NCI-H2171 (cell line): ENCODE measurements around the gene LCE6A.
A peak's percentile ranks its signal among the peaks of the same experiment; 100 is the strongest.

Experiments used
- DNase-seq: peaks from one replicate; lab custom pipeline; 2025; lab: John Stamatoyannopoulos, UW

The LCE6A gene, protein sequence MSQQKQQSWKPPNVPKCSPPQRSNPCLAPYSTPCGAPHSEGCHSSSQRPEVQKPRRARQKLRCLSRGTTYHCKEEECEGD

DNA sequence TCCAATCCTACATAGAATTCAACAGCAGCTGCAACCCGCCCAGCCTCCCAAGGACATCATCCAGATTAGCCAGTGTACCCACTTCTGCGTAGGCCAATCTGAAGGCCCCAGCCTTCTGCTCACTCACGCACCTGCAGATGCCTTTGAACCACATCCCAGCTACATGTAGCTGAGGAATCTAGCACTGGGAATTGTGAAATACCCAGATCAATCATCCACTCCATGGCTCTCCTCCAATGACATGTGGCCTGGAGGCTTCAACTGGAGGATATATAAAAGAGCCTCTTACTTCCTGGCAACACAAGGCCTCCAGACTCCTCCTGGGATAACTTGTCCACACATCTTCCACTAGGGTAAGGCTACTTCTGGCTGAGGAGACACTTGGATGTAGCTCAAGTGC is at the start of gene LCE6A:
LCE6A (plus strand) TSS at position 301 of the 400 bp plus-strand sequence. CDS start 665 bp downstream, outside the sequence.
- DNase-seq = no peak

DNA sequence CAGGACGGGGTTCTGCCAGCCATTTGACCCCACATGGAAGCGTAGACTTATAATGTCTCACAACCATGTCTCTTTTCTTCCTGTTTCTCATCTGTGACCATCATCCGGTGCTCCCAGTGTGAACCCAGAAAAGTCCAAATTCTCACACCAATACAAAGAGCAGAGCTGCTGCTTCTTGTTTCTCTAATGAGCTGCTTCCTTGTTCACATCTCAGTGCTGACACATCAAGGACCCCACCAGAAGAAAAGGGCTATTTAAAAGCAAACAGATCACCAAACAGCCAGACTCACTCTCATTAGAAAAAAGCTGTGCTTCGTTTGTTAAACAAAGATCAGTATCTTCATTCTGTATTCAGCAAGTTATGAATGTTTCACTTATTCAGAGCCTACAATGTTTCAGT is 47.0 kb upstream of the LCE6A start:
- DNase-seq = no peak

DNA sequence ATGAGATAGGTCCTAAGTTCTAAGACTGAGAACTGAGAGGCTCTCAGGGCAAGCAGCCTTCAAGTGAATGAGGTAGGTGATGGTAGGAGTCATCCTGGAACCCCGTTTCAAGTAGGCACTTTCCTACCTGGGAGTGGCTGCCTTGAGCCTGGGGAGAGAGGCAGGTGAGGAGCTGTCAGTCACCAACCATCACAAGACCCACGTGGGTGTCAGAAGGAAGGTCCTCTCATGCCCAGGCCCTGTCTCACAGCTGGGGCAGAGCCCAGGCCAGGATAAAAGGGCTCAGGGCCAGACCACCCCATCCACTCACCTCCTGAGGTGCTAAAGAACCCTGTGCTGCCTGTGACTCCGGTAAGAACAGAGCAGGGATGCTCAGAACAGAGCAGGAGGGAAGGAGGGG is 46.2 kb upstream of the LCE6A start, which contains the start of gene LCE1D:
LCE1D (plus strand) TSS at position 301 of the 400 bp plus-strand sequence. CDS start 1,074 bp downstream, outside the sequence.
- DNase-seq = no peak

DNA sequence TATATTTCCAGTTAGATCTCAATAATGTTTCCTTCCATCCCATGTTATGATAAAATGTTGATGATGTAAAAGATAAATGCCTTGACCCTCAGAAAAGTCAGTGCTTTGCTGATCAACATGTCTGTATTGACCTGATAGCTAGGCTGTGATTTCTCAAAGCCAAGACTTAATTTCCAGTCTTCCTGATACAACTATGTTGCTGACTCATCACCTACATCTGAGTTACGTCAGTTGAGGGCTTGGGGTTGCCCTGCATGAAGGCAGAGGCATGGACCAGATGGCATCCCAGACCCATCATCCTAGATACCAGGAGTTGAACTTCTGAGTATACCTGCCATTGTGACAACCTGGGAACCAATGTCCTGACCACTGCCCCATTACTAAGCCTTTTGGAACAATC is 41.3 kb upstream of the LCE6A start:
- DNase-seq = no peak

DNA sequence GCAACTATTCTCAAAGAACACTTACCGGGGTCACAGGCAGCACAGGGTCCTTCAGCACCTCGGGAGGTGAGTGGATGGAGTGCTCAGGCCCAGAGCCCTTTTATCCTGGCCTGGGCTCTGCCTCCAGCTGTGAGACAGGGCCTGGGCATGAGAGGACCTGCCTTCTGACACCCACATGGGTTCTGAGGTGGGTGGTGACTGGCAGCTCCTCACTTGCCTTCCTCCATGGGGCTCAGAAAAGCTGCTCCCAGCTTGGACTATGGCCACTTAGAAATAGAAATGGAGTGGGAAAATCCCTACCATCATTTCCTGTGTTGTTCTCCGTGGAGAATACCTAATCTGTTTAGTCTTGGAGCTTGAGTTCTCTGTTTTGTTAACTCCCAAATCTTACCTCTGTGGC is 36.1 kb upstream of the LCE6A start, which contains the start of gene LCE1C:
LCE1C (minus strand) TSS at position 76 of the 400 bp plus-strand sequence. CDS start 1,173 bp downstream, outside the sequence.
- DNase-seq = no peak

DNA sequence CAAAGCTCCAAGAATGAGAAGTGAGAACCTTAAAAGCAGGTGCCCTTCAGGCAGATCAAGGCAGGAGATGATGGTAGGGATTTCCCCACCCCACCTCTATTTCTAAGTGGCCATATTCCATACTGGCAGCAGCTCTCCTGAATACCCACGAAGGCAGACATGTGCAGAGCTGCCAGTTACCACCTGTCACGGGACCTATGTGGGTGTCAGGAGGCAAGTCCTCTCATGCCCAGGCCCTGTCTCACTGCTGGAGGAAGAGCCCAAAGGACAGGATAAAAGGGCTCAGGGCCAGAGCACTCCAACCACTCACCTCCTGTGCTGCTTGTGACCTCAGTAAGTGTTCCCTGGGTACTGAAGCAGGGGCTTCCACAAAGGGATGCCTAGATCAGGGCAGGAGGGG is 31.6 kb upstream of the LCE6A start:
- no peak for DNase-seq

DNA sequence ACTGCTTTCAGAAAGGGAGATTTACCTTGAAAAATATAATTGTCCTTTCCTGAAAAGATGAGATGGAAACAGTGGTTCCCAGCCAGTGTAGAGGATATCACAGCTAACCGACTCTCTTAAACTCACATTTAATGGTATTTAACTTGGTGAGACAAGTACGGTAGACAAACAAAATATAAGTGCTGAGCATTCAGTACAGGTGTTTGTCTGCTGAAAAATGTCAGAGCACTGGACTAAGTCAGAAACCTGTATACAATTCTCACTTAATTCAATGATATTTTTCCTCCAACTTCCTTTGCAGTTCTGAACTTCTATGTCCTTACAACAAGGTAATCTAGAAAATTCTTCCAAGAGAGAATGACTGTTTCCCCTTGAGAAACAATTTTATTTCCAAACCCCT is 31.0 kb upstream of the LCE6A start, which contains the start of gene LCE1B:
LCE1B (plus strand) TSS at position 301 of the 400 bp plus-strand sequence. CDS start 476 bp downstream, outside the sequence.
- no peak for DNase-seq

DNA sequence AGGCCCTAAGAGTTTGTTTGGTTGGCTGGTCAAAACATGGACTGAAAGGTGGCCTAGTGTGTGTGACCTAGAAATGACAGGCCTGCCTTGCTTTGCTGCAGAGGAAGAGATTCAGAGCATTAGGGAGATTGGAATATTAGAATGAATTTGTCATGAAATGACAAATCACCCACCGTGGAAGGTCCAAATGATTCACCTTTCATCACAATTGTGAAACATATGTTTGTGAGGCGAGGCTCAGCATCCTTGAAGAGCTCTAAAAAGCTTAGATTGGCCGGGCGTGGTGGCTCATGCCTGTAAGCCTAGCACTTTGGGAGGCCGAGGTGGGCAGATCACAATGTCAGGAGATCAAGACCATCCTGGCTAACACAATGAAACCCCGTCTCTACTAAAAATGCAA is 25.3 kb upstream of the LCE6A start:
- DNase-seq = no peak

DNA sequence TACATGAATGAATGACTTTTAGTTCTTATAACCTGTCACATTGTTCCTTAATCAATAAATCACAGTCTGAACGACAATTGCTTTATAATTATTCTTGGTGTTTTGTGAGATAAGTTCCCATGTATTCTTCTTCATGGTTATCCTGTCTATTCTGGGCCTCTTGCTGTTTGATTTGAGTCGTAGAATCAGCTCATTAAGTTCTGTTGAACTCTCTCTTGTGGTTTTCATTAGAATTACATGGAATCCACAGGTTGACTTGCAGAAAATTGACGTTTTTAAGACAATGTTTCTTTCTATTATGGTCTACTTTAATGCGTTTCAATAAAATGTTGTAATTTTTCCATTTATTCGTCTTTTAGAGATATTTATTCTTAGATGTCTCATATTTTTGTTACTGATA is 19.4 kb upstream of the LCE6A start:
- DNase-seq = no peak

DNA sequence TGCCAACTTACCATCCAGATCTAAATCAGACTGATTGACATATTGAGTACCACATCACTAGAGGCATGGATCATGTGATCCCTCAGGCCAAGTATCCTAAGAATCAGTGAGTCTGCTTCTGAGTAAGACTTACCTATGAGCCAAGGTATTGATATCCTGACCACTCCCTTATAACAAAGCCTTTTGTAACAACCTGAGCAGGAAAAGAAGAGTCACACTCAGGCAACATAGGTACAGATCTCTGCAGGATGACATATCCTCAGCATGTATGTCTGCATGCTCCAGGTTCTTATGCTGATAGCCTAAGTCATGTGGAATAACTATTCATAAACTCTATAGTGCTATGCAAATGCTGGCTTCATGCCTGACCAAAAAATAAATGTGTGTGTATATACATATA is 17.7 kb upstream of the LCE6A start:
- no peak for DNase-seq

DNA sequence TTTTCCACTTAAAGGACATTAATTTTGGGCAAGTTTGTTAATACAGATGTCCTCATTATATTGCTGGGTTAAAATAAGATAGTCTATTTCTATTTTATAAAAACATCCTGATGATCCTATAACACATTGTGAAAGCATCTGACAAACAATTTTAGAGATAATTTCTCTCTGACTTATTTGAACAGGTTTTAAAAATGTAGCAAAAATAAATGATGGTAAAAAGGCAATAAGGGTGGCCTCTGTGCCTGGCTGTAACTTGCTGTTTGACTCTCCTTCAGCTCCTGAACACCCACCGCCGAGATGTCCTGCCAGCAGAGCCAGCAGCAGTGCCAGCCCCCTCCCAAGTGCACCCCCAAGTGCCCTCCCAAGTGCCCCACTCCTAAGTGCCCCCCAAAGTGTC is 15.5 kb upstream of the LCE6A start, which contains the start of gene LCE1A:
LCE1A (plus strand) TSS at position 301 of the 400 bp plus-strand sequence; CDS start at position 301, 0 bp downstream.
- DNase-seq = no peak

DNA sequence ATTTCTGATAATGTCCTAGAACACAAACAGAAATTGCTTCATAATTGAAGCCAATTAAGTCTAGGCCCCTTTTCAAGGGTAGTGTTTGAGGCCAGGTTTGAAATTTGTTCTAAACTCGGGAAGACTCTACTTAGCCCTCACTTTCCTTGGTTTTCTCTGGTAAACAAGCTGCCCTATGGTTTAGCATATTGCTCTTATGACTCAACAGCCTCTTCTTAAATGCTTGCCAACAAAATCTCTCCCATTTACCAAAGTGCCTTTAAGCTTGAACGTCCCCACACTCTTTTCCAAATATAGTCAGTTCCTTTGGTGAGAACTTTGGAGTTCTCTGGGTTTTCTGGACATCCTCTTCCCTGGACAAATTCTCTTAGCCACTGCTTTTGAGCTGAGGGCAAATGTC is 5.8 kb upstream of the LCE6A start:
- no peak for DNase-seq

DNA sequence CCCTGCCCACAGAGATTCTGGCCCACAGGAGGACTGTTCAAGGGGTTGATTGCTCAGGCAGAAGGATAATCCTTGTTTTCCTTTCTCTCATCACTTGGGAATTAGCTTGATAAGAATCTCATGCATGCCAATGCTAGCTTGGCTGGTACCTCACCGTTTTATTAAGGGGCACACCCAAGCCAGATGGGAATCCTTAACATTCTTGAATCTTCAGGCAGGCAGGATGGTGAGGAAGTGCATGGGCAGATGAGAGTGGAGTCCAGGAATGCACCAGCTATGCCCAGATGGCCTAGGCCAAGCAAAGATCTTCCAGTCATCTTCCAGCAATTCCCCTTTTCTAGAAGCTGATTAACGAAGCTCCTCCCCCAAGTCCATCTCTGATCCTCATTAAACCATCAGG is 13.0 kb downstream of the LCE6A start:
- no peak for DNase-seq

DNA sequence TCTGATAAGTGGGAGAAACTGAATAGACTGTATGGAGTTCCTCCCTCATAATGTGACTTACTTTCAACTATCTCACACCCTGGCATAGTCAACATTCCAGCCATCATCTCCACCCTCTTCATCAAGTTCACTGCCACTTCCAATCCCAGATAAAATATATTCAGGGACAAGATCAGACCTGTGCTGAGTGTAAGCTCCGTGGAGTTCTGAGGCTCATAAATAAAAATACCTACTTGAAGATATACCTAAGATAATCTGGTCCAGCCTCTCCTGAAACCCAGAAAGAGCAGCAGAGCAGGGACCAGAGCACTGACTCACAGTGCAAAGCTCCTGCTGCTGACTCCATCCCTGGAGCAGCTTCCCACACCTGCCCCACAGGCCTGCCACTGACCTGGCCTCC is 15.4 kb downstream of the LCE6A start:
- DNase-seq = no peak

DNA sequence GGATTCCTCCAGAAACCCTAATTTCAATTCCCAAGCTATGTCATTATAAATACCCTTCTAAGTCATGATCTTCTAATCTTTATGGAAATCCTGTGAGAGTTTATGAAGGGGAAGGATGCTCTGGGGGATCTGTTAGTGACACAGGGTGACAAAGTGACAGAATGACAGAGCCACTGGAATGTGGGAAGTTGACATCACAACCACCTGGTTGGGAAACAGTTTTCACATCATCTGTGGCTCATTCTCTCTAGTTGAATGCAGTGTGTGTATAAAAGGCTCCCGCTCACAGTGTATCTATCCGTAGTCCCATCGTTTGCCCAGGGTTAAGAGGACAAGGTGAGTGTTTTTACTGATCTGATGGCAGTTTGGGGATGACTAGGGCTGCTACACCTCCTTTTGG is 17.0 kb downstream of the LCE6A start, which contains the start of gene LCE7A:
LCE7A (plus strand) TSS at position 301 of the 400 bp plus-strand sequence. CDS start 702 bp downstream, outside the sequence.
- DNase-seq = no peak

DNA sequence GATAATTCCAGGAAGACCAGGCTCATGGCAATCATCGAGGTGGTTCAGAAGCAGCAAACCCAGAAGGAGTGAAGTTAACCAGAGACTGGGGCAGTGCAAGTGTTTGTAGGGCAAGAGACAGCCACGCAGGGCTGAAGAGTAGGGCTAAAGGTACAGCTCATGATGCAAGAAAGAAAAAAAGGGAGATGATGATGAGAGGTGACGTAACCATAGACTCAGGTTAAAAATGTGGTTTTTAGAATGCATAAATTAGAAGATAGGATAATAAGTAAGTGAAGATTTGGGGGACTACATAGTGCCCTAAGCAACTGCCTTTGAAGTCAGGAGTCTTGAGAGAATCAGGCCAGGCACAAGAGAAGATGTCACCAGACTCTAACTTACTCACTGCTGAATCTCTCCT is 17.5 kb downstream of the LCE6A start:
- DNase-seq = no peak

DNA sequence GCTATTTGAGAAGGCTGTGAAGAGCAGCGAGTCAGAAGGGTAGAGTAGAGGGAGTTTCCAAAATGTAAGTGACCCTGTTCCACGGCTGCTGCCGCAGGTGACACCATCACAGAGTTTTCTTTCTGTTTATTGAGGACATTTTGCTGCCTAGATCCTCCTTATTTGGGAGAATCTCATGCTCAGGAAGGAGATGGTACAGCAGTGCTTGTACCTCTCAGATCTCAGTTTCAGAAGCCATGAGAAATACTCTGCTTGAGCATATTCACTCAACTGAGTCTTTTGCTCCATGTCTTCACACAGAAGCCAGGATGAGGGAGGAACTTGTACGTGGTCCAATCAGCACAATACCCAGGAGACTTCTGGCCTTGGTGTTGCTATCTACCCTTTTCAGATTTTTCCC is 18.7 kb downstream of the LCE6A start:
- no peak for DNase-seq

DNA sequence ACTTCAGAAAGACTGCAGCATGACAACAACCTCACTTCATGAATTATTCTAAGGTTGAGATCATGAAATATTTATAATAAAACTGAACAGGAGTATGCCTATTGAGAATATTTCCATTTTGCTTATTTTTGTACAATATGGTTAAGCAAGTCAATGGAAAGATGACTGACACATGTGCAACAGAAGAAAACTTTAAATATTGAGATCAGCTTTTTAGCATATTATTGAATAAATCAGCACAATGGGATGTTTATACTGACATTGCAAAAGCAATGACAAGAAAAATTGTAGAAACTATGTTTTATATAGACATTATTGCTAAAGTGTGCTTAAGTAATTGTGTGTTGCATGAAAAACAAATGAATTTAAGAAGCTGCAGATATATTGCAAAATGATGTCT is 21.8 kb downstream of the LCE6A start:
- DNase-seq = no peak

DNA sequence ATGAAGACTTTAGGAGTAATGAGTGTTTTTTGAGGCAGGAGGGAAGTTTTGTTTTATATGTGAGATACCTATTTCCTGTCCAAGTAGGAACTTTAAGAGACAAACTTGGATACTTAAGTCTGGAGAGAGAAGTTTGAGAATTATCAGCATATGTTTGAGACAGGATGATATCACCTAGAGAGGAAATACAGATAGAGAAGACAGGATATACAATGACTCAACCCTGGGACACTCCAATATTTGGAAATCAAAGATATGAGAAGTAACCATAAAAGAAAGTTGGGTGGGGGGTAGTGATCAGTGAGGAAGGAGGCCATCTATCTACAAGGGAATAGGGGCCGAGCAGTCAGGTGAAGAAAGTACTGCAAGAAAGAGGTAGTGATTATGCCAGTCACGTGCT is 23.7 kb downstream of the LCE6A start:
- DNase-seq = no peak

DNA sequence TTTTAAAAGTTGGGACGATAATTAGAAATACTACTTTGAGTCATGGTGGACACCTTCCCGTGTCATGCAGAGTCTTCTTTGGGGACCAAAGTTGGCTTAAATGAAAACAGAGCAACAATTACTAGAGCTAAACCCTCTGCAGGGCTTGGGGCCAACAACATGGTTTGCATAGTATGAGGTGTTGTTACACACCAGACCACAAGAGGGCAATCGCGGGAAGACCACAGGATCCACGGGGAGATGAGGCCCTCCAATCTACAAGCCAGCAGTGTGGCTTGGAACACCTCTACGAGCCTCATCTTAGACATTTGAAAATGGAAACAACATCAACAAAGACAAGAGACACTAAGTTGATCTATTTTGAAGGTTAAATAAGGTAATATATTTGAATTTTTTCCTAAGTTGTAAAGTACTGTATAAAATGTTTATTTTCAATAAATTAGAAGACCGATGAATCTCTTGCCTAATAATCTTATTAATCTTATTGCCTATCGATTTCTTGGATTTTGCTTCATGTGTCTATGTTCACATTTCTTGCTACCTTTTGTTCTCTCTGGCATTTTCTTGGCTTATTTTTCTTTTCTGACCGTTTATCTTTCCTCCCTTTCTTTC is 27.3 kb downstream of the LCE6A start:
- DNase-seq = peak; percentile 52

DNA sequence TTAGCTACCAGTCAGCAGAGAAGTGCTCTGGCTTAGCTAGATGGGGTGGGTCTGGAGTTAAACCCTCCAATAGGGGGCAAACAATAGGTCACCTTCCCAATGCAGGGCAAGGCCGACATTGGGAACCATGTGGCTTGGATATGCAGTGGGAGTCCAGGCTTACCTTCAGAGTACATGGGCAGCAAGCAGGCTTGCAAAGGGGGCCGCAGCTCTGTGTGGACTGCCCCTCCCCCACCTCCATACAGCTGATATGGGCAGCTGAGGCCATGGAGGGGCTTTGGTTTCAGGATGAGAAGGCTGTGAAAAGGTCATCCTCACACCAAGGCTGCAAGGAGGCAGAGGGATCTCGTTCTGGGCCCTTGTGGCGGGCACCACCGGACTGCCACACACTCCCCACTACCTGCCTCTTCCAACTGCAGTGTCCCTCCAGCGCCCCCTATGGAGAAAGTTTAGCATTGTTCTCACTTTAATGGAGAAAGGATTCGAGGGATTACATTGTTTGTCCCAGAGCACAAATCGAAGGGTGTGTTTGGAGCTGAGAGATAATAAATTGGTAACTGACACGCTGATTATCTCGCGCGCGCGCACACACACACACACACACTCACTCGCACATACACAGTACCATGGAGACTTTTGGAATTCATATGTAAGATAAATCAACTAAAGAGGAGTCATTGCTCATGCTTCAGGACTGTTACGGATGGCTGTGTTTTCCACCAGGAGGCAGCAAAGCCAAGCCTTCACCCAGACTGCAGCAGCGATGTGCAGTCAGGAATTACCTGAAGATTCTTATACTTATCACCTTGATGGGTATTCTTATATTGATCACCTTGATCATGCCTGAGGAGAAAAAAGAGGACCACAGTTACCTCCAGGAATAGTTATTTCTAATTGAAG is 28.4 kb downstream of the LCE6A start:
- no peak for DNase-seq

DNA sequence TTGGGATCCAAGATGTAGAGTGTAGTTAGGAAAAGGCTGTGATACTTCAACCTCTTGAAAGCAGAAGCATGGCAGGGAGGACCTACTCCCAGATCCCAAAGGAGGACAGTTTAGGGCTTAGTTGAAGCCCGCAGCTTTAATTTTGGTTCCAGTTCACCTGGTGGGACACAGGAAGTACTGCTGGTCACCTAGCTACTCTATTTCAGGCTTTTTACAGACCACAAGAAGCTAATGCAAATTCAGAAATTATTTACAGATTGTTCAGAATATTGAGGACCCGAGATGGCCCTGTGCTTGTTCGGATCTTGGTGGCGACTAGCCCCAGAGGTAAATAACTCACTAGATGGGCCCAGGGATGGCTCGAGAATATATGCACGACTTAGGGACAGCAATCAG is 29.1 kb downstream of the LCE6A start:
- DNase-seq = no peak

DNA sequence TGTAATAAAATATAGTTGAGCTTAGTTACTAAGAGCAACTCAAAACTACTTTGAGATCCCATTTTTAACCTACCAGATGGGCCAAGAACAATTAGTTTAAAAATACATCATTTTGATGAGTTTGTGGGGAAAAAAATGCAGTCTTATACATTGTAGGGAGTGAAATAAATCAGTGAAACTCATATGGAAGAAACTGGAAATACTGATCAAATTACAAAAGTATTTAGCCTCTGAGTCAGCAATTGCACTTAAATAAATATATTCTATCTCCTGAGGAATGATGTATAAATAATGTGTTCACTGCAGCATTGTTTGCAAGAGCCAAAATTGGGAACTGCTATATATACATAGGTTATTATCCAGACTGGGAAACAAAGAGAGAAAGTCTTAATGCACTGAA is 30.8 kb downstream of the LCE6A start:
- DNase-seq = no peak
